CD1c-positive myeloid dendritic cell (primary cell): ENCODE measurements around the gene KRTAP10-10.
A peak's percentile ranks its signal among the peaks of the same experiment; 100 is the strongest.
"Not testable (repeated sequence)": the region's sequence is repeated elsewhere in the genome, so short reads cannot be mapped to it uniquely, and the experiment has no call there.

Experiments
- DNase-seq: peaks from one replicate; pipeline ENCODE4 v3.0.0-alpha.2; 2016; ENCODE audit errors: extremely low spot score

Gene KRTAP10-10

DNA sequence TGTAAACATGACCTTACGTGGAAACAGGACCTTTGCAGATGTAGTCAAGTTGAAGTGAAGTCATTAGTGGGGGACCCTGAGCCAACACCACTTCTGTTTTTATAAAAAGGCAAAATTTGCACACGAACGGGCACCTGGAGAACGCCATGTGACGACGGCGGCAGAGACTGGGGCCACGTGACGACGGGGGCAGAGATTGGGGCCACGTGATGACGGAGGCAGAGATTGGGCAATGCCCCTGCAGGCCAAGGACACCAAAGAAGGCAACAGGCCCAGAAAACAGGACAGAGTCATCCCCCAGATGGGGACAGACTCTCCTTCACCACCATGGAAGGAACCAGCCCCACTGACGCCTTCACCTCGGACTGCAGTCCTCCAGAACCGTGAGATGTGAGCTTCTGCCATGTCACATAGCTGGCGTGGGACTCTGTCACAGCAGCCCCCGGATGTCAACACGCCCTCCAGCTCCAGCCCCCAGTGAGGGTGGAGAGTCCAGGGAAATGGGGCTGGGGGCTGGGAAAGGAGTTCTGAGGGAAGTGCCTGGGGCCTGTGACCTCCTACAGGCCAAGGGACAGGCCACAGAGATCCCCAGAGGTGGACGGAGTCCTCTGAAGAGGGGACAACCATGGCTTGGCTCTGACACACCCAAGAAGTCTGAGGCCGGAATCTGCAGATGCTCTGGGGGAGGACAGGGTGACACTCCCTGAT is 13.3 kb downstream of the KRTAP10-10 start:
- no peak for DNase-seq

DNA sequence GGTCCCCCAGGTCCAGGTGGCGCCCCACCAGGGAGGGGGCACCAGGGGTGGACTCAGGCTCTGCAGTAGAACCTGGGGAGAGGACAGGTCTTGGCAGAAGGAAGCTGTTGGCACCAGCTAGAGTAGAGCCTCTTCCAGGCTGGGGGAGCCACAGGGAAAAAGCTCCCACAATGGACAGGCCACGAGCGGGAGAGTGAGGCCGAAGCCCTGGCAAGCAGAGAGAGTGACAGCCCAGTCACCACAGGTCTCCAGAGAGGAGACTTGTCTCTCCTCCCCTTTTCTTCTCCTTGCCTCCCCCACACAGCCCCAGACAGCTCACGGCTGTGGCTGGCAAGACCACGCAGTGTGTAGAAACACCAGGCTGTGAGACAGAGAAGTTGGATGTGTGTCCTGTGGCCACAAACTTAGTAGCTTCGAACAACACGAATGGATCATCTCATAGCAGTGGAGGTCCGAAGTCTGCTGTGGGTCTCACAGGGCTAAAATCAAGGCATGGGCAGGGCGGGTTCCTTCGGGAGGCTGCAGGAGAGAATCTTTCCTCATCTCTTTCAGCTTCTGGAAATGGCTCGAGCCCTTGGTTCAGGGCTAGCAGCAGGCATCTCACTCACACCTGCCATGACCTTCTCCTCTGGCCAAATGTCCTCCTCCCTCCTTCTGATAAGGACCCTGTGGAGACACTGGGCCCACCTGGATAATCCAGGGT is 14.0 kb downstream of the KRTAP10-10 start:
- DNase-seq = no peak

DNA sequence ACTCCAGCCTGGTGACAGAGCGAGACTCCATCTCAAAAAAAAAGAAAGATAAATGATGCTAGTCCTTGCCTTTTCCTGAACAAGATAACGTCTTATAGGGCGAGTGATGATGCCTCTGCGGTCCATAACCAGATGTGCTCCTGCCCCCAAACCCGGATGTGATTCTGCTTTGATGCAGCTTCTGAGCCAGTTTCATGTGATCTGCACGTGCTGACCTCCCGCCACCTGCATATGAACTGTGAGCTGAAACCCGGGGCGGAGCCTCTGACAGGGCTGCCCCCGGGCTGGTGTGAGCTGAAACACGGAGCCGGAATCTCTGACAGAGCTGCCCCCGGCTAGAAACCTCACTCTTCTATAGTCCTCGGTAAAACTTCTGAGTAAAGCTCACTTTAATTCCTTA is 16.0 kb downstream of the KRTAP10-10 start:
- no peak for DNase-seq

DNA sequence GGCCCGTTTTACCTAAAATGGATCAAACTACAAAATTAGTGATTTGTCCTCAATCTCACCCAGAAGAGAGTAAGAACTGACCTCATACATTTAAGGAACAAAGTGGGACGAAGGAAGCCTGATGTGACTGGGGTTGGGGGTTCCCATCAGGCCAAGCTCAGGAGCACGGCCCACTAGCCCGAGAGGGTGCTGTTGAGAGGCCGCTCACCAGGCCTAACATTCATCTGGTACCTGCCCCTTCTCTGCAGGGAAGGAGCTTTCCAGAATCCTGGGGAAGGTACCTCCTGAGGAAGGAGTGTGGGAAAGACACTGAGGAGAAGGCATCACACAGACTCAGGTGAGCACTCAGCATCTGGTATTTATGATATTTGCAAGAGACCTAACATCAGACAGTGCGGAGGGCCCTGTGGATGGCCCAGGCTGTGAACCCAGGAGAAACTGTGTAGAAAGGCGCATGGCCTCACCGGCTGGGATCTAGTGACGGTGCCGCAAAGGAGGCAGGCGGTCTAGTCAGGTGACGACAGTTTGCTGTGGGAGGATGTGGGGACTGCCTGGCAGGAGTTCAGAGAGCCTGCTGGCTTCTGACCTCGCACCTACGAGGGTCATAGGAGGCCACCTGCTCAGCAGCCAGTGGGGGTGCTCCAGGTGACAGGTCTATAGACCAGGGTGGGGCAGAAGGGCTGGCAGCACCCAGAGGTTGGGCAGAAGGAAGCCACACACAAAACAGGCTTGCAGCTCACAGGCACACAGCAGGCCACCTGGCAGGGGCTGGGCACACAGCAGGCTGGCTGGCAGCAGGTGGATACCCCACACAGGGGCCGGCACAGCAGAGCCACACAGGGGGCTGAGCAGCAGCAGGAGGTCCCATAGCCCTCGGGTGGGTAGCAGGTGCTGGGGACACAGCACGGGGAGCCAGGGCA is 16.8 kb downstream of the KRTAP10-10 start:
- DNase-seq = no peak

DNA sequence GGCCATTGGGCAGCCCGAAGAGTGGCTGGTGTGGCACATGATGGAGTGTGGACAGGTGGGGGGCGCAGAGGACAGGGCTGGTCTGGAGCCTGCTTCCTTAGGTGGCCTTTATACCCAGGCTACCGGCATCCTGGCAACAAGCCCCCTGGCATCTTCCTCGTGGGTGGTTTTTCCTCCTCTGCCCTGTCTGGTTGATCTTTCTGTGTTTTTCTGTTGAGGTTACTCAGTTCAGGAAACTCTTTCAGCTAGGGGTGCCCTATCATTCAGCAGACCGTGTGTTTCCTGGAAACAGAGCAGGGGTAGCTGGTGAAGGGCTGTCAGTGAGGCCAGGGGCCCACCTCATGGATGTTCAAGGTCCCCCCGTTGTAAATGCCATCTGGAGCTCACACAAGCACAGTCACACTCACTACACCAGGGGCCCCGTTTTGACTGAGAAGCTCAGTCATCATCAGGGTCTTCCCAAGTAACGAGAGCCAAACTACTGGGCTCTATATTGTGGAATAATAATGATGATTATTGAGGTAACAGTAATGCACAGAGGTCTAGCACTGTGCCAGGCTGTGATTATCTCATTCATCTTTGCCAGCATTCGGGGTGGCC is 17.5 kb downstream of the KRTAP10-10 start, which contains the start of gene KRTAP12-4:
TSS of gene KRTAP12-4 (minus strand) at position 84 of the 600 bp plus-strand sequence. CDS start at position 39, 45 bp downstream.
- DNase-seq = no peak

DNA sequence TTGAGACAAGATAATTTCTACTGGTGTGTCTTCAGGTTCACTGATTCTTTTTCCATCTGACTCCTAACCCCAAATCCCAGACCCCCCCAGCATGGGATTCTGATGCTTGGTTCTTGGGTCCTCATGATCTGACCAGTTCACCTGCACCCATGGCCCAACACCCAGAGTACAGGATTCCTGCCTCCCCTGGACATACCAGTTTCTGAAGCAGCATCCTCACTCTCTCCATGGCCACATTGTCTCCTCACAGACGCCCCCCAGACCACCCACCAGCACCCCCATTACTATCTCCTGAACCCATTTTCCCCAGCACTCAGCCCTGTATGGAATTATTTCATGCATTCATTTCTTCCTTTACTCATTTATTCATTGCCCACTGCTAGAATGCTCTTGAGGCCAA is 19.7 kb downstream of the KRTAP10-10 start:
- no peak for DNase-seq

DNA sequence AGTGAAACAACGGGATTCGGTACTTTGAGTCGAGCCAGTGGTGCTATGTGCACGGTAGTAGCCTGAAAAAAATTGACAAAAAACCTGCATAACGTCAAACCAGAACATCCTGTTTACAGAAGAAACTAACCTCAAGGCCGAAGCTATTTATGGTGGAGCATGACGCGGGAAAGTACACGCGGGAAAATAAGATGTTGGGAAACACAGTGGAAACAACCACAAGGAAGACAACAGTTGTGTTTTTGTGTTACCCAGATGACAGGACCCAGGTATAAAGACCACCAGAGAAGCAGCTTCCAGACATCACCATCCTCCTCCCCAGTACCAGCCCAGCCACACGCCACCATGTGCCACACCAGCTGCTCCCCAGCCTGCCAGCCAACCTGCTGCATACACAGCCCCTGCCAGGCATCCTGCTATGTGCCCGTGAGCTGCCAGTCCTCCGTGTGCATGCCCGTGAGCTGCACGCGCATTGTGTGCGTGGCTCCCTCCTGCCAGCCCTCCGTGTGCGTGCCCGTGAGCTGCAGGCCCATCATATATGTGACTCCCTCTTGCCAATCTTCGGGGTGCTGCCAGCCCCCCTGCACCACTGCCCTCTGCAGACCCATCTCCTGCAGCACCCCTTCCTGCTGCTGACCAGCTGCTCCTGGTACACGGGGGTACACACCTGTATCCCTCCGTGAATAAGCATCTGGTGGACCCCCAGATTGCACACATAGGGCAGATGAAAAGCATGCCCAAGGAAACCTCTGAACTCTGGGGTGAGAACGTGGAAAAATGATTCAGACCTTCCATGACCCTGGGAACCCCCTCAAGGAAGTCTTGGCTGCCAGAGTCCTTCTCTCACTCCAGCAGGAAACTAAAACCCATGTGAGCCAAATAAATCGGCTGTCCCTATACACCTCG is 20.7 kb downstream of the KRTAP10-10 start, which contains the start of gene KRTAP12-3:
TSS of gene KRTAP12-3 (plus strand) at position 298 of the 906 bp plus-strand sequence. CDS start at position 346, 48 bp downstream.
- peak; percentile 30 for DNase-seq

DNA sequence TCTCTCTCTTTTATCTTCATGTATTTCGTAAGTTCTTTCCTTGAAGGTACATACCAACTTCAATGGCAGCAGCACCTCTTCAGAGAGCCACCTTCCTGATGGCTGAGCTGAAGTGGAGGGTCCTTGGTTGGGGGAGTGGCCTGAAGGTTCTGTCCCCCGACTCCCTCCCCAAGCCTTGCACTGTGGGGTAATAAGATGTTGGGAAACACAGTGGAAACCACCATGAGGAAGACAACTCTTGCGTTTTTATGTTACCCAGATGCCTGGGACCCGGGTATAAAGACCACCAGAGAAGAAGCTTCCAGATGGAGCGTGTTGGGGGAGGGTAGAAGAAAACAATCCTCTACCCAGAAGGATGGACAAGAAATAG is 21.4 kb downstream of the KRTAP10-10 start:
- no peak for DNase-seq

DNA sequence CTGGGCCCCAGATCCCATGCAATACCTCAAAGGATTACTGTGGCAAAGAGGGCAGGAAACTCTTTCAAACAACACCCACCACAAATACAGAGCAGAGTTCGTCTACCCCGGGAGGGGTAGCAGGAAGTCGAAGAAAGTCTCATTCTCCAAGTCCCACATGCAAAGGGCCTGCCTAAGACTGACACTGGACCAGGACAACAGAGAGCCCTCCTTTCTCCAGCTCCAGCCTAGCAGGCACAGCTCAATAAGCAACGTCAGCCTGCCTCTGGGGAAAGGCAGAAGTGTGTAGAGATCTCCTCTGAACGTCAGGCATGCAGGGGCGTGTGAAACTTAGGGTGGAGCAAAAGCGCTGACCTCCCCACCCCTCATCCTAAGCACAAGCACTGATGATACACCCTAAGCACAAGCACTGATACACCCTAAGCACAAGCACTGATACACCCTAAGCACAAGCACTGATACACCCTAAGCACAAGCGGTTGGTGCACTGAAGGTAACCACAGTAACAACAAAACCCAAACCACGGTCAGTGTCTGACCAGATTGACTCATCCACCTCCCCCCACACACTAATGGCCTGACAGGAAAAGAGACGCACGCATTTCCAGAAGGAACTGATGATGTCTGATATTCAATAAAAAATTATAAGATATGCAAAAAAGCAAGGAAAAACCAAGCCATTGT is 21.9 kb downstream of the KRTAP10-10 start:
- peak; percentile 1 for DNase-seq

DNA sequence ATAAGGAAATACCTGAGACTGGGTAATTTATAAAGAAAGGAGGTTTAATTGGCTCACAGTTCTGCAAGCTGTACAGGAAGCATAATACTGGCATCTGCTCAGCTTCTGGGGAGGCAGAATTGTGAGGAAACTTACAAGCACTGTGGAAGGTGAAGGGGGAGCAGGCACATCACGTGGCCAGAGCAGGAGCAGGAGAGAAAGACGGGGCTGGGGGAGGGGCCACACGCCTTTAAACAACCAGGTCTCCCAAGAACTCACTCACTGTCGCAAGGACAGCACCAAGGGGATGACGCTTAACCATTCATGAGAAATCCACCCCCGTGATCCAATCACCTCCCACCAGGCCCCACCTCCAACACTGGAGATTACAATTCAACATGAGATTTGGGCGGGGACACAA is 24.4 kb downstream of the KRTAP10-10 start:
- not testable (repeated sequence) for DNase-seq

DNA sequence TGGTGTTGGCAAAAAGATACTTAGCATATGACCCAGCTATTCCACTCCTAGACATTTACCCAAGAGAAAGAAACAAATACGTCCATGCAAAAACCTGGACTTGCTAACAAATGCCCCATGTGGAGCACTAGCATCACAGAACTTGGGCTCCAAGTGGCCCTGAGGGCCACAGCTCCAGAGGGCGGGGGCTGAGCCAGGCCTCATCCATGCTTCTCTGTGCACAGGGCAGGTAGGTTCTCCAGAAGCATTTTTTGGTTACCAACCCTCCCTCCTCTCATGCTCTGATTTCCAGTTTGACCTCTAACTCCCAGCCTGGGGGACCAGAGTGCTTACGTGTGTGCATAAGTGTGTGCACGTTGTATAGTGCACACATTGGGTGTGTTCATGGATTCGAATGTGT is 27.5 kb downstream of the KRTAP10-10 start:
- DNase-seq = no peak

DNA sequence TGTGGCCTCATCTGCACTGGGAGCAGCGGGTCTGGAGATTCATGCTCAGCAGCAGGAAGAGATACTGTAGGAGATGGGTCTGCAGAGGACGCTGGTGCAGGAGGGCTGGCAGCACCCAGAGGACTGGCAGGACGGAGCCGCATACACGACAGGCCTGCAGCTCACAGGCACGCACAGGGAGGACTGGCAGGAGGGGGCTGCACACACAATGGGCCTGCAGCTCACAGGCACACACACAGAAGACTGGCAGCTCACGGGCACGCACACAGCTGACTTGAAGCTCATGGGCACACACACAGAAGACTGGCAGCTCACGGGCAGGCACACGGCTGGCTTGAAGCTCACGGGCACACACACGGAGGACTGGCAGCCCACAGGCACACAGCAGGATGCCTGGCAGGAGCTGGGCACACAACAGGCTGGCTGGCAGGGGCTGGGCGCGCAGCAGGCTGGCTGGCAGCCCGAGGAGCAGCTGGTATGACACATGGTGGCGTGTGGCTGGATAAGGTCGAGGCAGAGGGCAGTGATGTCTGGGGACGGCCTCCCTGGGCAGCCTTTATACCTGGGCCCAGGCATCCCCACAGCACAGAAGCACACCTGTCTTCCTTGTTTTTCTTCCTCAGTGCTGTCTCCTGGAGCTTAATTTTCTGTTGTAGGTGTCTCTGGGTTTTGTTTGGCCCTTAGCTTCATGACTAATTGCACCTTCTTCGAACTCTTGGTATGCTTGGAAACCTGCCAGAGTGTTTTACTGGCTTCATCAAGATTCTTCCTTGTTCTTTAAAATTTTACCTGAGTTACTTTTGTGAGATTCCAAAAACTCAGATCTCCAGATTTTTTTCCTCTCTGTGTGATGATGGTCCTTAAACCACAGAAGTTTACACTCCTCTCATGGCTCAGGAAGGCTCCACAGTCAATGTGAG is 29.5 kb downstream of the KRTAP10-10 start, which contains the start of gene KRTAP12-2:
TSS of gene KRTAP12-2 (minus strand) at position 527 of the 920 bp plus-strand sequence. CDS start at position 486, 41 bp downstream.
- DNase-seq = no peak

DNA sequence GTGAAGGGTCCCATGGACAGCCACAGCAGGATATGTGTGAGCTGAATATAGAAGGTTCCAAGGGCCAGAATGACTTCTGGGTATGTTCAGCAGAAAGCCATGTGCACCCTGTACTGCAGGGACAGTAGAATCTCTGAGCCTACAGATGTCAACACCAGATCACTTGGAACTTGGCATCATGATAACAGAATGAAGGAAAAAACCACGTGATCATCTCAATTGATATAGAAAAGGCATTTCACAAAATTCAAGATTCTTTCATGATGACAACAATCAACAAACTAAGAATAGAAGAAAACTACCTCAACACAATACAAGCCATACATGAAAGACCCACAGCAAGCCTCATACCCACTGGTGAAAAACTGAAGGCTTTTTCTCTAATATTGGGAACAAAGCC is 30.5 kb downstream of the KRTAP10-10 start:
- no peak for DNase-seq

DNA sequence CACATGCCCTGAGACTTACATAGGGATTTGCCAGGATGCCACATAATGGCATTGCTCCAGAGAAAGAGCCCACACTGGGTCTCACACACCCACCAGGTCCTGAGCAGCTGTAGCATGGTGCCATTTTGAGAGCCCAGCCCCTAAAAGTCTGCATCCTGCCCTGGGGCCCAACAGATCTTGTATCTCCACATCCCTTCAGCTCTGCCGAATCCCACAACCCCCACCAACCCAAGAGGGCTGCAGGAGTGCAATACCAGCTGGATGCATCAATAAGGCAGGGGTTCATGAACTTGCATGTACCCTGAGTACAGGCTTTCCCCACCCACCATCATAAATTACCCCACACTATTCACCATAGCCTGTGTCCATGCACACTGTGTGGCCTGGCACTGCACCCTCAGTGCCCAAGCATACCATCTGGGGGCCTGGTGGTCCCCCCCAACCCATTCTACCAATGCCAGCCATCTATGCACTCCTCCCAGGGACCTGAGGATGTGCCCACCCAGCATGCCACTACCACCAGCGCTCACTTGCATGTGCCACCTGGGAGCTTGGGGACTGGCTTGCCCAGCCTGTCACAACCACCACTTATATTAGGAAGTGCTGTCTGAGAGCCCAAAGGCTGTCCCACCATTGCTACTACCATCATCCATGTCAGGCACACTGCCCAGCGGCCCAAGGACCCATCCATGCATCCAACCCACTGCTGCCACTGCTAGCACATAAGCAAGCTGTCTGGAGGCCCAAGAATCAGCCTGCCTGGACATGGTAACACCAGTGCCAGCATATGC is 33.7 kb downstream of the KRTAP10-10 start:
- DNase-seq = no peak

DNA sequence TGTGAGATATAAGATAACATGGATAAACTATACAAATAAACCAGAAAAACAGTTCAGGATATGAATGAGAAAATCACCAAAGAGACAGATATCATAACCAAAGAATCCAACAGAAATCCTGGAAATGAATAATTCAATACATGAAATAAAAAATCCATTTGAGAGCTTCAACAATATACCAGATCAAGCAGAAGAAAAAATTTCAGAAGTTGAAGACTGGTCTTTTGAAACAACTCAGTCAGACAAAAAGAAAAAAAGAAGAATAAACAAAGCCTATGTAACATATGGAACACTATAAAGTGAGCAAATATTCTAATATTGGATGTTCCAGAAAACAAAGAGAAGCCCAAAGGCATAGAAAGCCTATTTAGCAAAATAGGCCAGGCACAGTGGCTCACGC is 34.8 kb downstream of the KRTAP10-10 start:
- no peak for DNase-seq

DNA sequence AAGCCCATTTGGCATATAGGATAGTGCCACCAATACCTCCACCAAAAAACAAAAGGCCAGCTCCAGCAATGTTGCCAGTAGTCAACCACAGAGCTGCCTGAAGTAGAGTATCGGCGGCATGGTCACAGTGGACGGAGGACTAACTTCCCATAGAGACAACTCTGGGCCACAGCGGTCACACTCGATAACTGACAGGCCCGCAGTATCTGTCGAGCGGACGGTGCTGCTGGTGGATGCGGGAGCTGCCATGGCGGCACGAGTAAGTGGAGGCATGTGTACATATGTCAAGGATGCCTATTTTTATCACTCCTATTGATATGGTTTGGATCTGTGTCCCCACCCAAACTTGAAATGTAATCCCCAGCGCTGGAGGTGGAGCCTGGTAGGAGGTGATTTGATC is 40.7 kb downstream of the KRTAP10-10 start:
- no peak for DNase-seq

DNA sequence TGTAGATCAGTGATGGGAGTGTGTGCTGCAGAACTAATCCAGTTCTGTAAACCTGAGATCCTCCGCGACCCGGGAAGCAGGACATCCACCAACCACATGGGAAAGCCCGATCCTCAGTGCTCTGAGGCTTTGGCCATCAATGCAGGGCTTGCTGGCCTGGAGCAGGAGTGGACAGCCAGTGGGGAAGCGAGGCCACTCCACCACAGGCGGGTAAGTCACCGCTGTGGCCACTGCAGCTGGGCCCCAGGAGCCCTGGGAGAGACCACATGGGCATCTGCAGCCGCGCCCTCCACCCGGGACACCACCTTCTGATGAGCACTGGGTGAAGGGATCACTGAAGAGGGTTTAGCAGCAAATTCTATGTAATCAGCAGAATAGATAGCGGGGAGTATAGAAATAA is 44.0 kb downstream of the KRTAP10-10 start:
- no peak for DNase-seq
